CD4-positive, alpha-beta T cell treated with Interleukin-21 for 1 hour (primary cell): ENCODE data around the gene SPATA9.

Experiments
- DNase-seq: peaks from one replicate; pipeline ENCODE4 v3.0.0-alpha.2; 2020

SPATA9 gene

GRCh38 chr5:95615164-95615467 is 67.7 kb downstream of the SPATA9 start:
- no peak for DNase-seq

GRCh38 chr5:95613514-95613913 is 69.3 kb downstream of the SPATA9 start:
- DNase-seq = no peak

- DNase-seq = no peak
Observed at GRCh38 chr5:95611396-95611795, 71.4 kb downstream of the SPATA9 start.

DNA sequence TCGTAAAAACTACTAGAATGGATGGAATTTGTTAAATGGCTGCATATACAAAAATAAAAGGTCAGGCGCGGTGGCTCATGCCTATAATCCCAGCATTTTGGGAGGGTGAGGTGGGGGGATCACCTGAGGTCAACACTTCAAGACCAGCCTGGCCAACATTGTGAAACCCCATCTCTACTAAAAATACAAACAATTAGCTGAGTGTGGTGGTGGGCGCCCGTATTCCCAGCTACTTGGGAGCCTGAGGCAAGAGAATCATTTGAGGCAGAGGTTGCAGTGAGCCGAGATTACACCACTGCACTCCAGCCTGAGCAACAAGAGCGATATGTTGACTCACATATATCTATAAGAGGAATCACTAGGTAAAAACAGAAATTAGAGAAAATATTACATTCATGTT is 72.2 kb downstream of the SPATA9 start:
- no peak for DNase-seq

DNA sequence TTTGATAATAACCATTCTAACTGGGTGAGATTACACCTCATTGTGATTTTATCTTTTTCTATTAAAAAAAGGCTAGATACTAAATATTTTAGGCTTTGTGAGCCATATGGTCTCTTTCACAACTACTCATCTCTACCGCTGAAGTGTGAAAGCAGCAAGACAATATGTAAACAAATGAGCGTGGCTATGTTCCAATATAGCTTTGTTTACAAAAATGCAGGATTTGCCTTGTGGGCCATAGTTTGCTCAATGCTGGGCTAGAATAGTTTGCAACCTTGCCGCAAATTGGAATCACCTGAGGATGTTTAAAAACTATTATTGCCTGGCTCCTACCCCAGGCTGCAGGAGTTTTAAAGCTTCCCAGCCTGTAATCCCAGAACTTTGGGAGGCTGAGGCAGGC is 73.1 kb downstream of the SPATA9 start:
- no peak for DNase-seq
